ENCODE measurements around the gene SEC14L1. TPM values are rescaled to one million over a fixed set of nuclear protein-coding genes. Genes with fewer than 3 reads are reported as not detected.

Gene SEC14L1
- total RNA-seq, 1 donor from 2014 or later = 144 TPM

DNA sequence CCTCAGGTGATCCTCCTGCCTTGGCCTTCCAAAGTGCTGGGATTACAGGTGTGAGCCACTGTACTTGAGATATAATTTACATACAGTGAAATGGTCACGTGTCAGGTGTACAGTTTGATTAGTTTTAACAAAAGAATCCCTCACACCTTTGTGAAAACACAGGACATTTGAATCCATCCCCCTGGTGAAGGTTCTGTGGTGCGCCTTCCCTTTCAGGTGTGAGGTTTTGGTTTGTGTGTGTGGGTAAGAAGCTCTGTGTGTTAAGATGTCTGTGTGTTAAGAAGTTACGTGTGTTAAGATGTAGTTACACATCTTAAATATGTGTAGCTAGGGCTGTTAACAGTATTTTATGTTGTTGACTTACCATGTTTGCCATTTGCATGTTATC is 4.4 kb downstream of the SEC14L1 start:
- peak overlapping the region; percentile 77 for H3K27ac ChIP-seq
- TF ChIP-seq CTCF (IDR thresholded peaks at IDR 0.05) = no peak
- H3K4me1 ChIP-seq = peaks cover 59% of the 10 kb centered on the region
- DNase-seq (no peak), ATAC-seq (no peak)
- H3K4me3 ChIP-seq = peak overlapping the region; percentile 32
- no peaks in the 10 kb centered on the region for H3K27me3 ChIP-seq
- peaks cover 47% of the 10 kb centered on the region for H3K36me3 ChIP-seq
- H3K9me3 ChIP-seq = no peaks in the 10 kb centered on the region
- intact Hi-C loops (cut with DNase I) = loop anchor here (10.0 kb wide), 2 partner anchors 50 to 60 kb away; no protein-coding TSS in a partner anchor

DNA sequence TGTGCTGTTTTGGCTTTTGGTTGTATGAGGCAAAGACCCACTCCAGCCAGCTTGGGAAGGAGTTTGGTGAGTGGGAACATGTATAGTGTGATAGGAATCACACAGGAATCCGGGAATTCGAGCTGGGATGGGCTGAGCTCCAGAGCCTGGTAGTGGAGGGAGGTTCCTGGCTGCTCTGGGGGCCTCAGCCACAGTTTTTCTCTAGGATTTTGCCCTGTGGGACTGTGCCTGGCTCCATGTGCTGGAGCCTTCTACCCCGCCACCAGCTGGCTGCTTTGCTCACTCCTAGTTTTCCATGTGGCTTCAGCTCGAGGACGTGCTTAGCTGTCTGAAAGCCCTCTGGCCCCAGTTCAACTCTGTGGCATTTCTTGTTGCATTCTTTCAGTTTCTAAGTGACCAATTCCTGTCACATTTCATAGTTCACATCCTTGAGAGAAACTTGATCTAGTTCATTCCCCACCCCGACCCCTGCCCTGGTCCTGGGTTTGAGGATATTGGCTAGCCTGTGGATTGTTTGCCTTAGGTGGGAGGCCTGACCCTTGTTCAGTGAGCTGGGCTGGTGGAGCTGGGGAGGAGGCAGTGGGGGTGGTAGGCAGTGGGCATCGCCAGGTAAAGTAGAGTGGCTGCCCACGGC is 5.0 kb downstream of the SEC14L1 start:
- intact Hi-C loops (cut with DNase I) = loop anchor here (10.0 kb wide), 2 partner anchors 51 to 59 kb away; no protein-coding TSS in a partner anchor
- Histone ChIP-seq H3K4me3 (peak overlapping the region; percentile 32), H3K9me3 (no peaks in the 10 kb centered on the region), H3K4me1 (peaks cover 64% of the 10 kb centered on the region), H3K36me3 (peaks cover 51% of the 10 kb centered on the region), H3K27ac (peak overlapping the region; percentile 77), H3K27me3 (no peaks in the 10 kb centered on the region)
- peak; percentile 71 for ATAC-seq
- peak; percentile 79 for DNase-seq
- TF ChIP-seq CTCF (IDR thresholded peaks at IDR 0.05) = peak; percentile 30

GRCh38 chr17:77146246-77146632 is 5.5 kb downstream of the SEC14L1 start:
- H3K27ac ChIP-seq = peak overlapping the region; percentile 77
- intact Hi-C loops (cut with DNase I) = loop anchor here (10.0 kb wide), 2 partner anchors 51 to 59 kb away; no protein-coding TSS in a partner anchor
- H3K4me1 ChIP-seq = peaks cover 69% of the 10 kb centered on the region
- no peaks in the 10 kb centered on the region for H3K27me3 ChIP-seq
- DNase-seq (no peak), ATAC-seq (no peak)
- H3K36me3 ChIP-seq = peaks cover 51% of the 10 kb centered on the region
- no peaks in the 10 kb centered on the region for H3K9me3 ChIP-seq
- H3K4me3 ChIP-seq = peak overlapping the region; percentile 32
- no peak for TF ChIP-seq CTCF (IDR thresholded peaks at IDR 0.05)

GRCh38 chr17:77146882-77147281 is 6.1 kb downstream of the SEC14L1 start:
- DNase-seq (peak; percentile 84), ATAC-seq (peak; percentile 80)
- no peaks in the 10 kb centered on the region for H3K9me3 ChIP-seq
- peak overlapping the region; percentile 77 for H3K27ac ChIP-seq
- intact Hi-C loops (cut with DNase I) = loop anchor here (10.0 kb wide), 2 partner anchors 52 to 58 kb away; no protein-coding TSS in a partner anchor
- peak overlapping the region; percentile 32 for H3K4me3 ChIP-seq
- H3K4me1 ChIP-seq = peaks cover 71% of the 10 kb centered on the region
- TF ChIP-seq CTCF (IDR thresholded peaks at IDR 0.05) = peak; percentile 17
- peaks cover 51% of the 10 kb centered on the region for H3K36me3 ChIP-seq
- no peaks in the 10 kb centered on the region for H3K27me3 ChIP-seq

- peak; percentile 34 for DNase-seq
- Histone ChIP-seq H3K27me3 (no peaks in the 10 kb centered on the region), H3K4me3 (peak overlapping the region; percentile 32), H3K4me1 (peaks cover 71% of the 10 kb centered on the region), H3K27ac (peak overlapping the region; percentile 77), H3K9me3 (no peaks in the 10 kb centered on the region), H3K36me3 (peaks cover 51% of the 10 kb centered on the region)
- TF ChIP-seq CTCF (IDR thresholded peaks at IDR 0.05) = no peak
- peak; percentile 53 for ATAC-seq
- intact Hi-C loops (cut with DNase I) = loop anchor here (10.0 kb wide), 2 partner anchors 53 to 57 kb away; no protein-coding TSS in a partner anchor
Measured at GRCh38 chr17:77147357-77147801, 6.6 kb downstream of the SEC14L1 start.

Data from upper lobe of right lung (tissue), 1 donor.